ENCODE results near the gene SPTAN1. TPM values are rescaled to one million over a fixed set of nuclear protein-coding genes. Genes with fewer than 3 reads are reported as not detected.
"Not testable (repeated sequence)": the region's sequence is repeated elsewhere in the genome, so short reads cannot be mapped to it uniquely, and the experiment has no call there.

SPTAN1 gene
- 225 TPM for polyA plus RNA-seq (2013, experiment 1 of 4)
- 235 TPM for polyA plus RNA-seq (2013, experiment 2 of 4)
- polyA plus RNA-seq (2013, experiment 3 of 4) = 159 TPM
- 186 TPM for polyA plus RNA-seq (2013, experiment 4 of 4)

DNA sequence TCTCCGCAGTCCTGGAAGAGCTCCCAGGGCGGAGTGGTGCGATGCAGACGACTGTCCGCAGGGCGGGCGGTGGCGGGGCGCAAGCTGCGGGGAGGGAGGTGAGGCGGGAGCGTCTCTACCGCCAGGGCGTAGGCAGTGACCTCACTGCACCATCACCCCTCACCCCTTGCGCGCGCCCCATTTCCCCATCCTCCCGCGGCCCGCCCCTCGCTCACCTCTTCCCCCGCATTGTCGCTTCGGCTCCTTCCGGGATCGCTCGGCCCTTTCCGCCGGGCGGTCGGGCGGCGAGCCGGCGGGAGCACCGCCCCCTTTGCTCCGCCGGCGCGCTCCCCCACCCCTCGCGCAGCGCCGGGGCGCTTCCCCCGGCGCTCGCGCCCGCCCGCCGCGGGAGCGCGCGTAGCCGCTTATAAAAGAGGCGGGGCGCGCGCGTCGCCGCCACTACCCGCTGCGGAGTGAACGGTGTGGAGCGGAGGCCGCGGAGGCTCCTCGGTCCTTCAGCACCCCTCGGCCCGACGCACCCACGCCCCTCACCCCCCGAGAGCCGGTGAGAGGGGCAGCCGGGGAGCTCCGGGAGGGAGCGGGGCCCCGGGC is at the start of gene SPTAN1:
SPTAN1 (plus strand) TSS at position 435 of the 591 bp plus-strand sequence. CDS start 14,154 bp downstream, outside the sequence.
- no peaks in the 10 kb centered on the region for H3K27me3 ChIP-seq (ENCODE audit: control insufficient read depth, insufficient read depth, low read length, poor library complexity, severe bottlenecking)
- no peaks in the 10 kb centered on the region for H3K9me3 ChIP-seq (ENCODE audit: control insufficient read depth, low read length)
- peak within 1 kb of the TSS; percentile 80 for H3K27ac ChIP-seq (ENCODE audit: insufficient read depth, low read depth, low read length, poor library complexity, severe bottlenecking)
- no peaks in the 10 kb centered on the region for H3K36me3 ChIP-seq (ENCODE audit: control insufficient read depth, insufficient read depth, low read length)
- H3K4me1 ChIP-seq (ENCODE audit: control insufficient read depth, insufficient read depth, low read length) = peaks cover 41% of the 10 kb centered on the region
- H3K4me3 ChIP-seq (ENCODE audit: insufficient read depth, low read depth, low read length) = peak within 1 kb of the TSS; percentile 91
- WGBS, 2 experiments = 0% methylated on average over 81 of the region's 81 CpGs

DNA sequence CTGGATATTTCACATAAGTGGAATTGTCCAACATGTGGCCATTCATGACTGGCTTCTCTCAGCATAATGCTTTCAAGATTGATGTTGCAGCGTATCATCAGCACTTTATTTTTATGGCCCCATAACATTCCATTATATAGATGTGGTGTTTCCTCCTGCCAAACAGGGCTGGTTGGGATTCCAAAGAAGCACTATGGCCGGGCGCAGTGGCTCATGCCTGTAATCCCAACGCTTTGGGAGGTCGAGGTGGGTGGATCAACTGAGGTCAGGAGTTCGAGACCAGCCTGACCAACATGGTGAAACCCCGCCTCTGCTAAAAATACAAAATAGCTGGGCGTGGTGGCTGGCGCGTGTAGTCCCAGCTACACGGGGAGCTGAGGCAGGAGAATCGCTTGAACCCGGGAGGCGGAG is 49.0 kb upstream of the SPTAN1 start:
- not testable (repeated sequence) for H3K36me3 ChIP-seq (ENCODE audit: control insufficient read depth, insufficient read depth, low read length); H3K27me3 ChIP-seq (ENCODE audit: control insufficient read depth, insufficient read depth, low read length, poor library complexity, severe bottlenecking); H3K27ac ChIP-seq (ENCODE audit: insufficient read depth, low read depth, low read length, poor library complexity, severe bottlenecking); H3K9me3 ChIP-seq (ENCODE audit: control insufficient read depth, low read length); H3K4me3 ChIP-seq (ENCODE audit: insufficient read depth, low read depth, low read length); H3K4me1 ChIP-seq (ENCODE audit: control insufficient read depth, insufficient read depth, low read length)
- WGBS, 2 experiments = 88 to 91% methylated on average over 14 of the region's 14 CpGs

DNA sequence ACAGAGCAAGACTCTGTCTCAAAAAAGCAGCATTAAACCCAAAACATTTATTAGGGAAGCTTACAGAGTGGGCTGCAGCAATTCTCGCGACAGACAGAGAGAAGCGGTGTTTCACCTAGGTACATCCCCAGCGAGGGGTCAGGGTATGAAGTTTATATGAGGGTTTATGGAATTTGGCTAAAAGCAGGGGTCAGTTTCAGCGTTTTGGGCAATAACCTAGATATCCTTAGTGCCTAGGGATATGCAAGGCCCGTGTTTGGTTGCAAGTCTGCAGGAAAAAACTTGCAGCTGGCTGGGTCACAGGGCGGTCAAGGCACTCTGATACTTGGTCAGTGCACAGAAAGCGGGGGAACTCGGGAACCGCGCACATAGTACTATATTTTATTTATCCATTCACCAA is 48.5 kb upstream of the SPTAN1 start:
- Histone ChIP-seq H3K9me3 (ENCODE audit: control insufficient read depth, low read length) (no peaks in the 10 kb centered on the region), H3K4me3 (ENCODE audit: insufficient read depth, low read depth, low read length) (peak overlapping the region; percentile 99), H3K27ac (ENCODE audit: insufficient read depth, low read depth, low read length, poor library complexity, severe bottlenecking) (no peak overlapping the region), H3K4me1 (ENCODE audit: control insufficient read depth, insufficient read depth, low read length) (peaks cover 5% of the 10 kb centered on the region), H3K27me3 (ENCODE audit: control insufficient read depth, insufficient read depth, low read length, poor library complexity, severe bottlenecking) (no peaks in the 10 kb centered on the region), H3K36me3 (ENCODE audit: control insufficient read depth, insufficient read depth, low read length) (no peaks in the 10 kb centered on the region)
- 80 to 81% methylated on average over 11 of the region's 11 CpGs for WGBS, 2 experiments

DNA sequence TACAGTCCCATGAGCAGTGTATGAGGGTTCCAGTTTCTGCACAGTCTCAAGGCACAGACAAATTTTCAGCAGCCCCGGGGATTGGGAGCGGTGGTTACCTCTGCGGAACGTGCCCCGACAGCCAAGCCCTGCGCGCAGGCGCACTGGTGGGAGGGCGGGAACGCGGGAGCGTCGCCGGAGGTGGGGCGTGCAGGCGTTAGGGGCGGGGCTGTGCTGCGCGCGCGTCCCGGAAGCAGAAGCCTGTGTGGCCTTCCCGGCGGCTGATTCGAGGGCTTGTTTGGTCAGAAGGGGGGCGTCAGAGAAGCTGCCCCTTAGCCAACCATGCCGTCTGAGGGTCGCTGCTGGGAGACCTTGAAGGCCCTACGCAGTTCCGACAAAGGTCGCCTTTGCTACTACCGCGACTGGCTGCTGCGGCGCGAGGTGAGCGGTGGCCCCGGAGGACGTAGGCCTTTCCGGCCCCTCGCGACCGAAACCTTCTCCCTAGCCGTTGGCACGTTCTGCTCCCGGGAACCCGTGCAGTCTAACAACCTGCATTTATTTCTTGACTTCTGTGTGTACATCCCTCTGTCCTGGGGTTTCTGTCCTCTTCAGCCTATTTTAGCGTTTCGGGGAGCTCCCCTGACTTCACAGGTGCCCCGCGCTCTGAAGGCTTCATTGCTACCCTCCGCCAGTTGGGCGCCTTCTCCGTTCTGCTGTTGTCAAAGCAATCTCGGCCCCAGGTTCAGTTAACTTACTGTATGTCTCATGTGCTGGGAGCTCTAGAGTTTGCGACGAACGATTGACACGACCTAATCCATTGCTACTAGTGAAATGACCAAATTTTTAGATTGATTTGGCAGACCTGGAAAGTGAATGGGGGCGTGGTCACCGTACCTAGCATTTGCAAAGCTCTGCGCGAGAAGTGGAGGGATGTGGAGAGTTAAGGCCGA is 47.6 kb upstream of the SPTAN1 start, which contains the start of gene GLE1:
GLE1 (plus strand) TSS at position 235 of the 929 bp plus-strand sequence; CDS start at position 322, 87 bp downstream.
- WGBS, 2 experiments = 1% methylated on average over 64 of the region's 64 CpGs
- Histone ChIP-seq H3K4me1 (ENCODE audit: control insufficient read depth, insufficient read depth, low read length) (peaks cover 5% of the 10 kb centered on the region), H3K36me3 (ENCODE audit: control insufficient read depth, insufficient read depth, low read length) (no peaks in the 10 kb centered on the region), H3K9me3 (ENCODE audit: control insufficient read depth, low read length) (no peaks in the 10 kb centered on the region), H3K27me3 (ENCODE audit: control insufficient read depth, insufficient read depth, low read length, poor library complexity, severe bottlenecking) (no peaks in the 10 kb centered on the region), H3K27ac (ENCODE audit: insufficient read depth, low read depth, low read length, poor library complexity, severe bottlenecking) (no peak within 1 kb of the TSS), H3K4me3 (ENCODE audit: insufficient read depth, low read depth, low read length) (peak within 1 kb of the TSS; percentile 99)

DNA sequence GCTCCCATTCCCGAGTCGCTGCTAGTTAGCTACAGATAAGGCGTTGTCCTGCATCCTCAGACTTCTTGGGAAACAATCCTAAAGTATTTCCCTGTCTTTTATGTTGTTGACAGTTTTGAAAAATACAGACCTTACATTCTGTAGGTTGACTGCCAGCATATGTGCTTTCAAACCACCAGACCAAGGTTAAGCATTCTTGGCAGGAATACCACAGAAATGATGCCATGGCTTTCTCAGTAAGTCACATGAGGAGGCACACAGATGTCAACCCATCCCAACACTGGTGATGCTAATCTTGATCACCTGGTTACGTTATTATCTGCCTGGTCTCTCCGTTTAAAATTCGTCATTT is 47.0 kb upstream of the SPTAN1 start:
- Histone ChIP-seq H3K27me3 (ENCODE audit: control insufficient read depth, insufficient read depth, low read length, poor library complexity, severe bottlenecking) (no peaks in the 10 kb centered on the region), H3K36me3 (ENCODE audit: control insufficient read depth, insufficient read depth, low read length) (no peaks in the 10 kb centered on the region), H3K4me3 (ENCODE audit: insufficient read depth, low read depth, low read length) (peak overlapping the region; percentile 99), H3K27ac (ENCODE audit: insufficient read depth, low read depth, low read length, poor library complexity, severe bottlenecking) (no peak overlapping the region), H3K9me3 (ENCODE audit: control insufficient read depth, low read length) (no peaks in the 10 kb centered on the region), H3K4me1 (ENCODE audit: control insufficient read depth, insufficient read depth, low read length) (peaks cover 5% of the 10 kb centered on the region)
- WGBS, 2 experiments = 47 to 49% methylated on average over 6 of the region's 6 CpGs

DNA sequence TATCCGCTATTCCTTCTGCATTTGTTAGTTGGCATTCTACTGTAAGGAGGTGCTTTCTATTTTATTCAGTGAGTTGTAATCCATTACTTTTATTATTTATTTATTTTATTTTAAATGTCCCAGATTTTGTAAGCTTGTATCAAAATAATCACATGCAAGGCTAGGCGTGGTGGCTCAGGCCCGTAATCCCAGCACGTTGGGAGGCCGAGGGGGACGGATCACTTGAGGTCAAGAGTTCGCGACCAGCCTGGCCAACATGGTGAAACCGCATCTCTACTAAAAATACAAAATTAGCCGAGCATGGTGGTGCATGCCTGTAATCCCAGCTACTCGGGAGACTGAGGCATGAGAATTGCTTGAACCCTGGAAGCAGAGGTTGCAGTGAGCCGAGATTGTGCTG is 46.5 kb upstream of the SPTAN1 start:
- not testable (repeated sequence) for H3K4me3 ChIP-seq (ENCODE audit: insufficient read depth, low read depth, low read length); H3K36me3 ChIP-seq (ENCODE audit: control insufficient read depth, insufficient read depth, low read length); H3K4me1 ChIP-seq (ENCODE audit: control insufficient read depth, insufficient read depth, low read length); H3K27me3 ChIP-seq (ENCODE audit: control insufficient read depth, insufficient read depth, low read length, poor library complexity, severe bottlenecking); H3K9me3 ChIP-seq (ENCODE audit: control insufficient read depth, low read length); H3K27ac ChIP-seq (ENCODE audit: insufficient read depth, low read depth, low read length, poor library complexity, severe bottlenecking)
- WGBS, 2 experiments = 91 to 93% methylated on average over 11 to 12 of the region's 12 CpGs

DNA sequence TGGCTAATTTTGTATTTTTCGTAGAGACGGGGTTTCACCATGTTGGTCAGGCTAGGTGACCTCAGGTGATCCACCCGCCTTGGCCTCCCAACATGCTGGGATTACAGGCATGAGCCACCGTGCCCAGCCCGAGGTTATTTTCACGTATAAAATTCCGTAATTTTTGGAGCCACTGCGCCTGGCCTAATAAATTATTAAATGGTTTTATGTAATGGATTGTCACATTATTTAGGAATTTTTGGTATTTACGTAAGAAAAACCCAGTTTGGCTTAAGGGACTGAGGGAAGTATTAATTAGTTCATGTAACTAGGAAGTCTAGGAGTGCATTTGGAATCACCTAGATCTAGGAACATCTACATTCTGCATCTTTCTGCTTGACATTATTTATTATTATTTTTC is 39.6 kb upstream of the SPTAN1 start:
- Histone ChIP-seq H3K27ac (ENCODE audit: insufficient read depth, low read depth, low read length, poor library complexity, severe bottlenecking) (no peak overlapping the region), H3K36me3 (ENCODE audit: control insufficient read depth, insufficient read depth, low read length) (peaks cover 10% of the 10 kb centered on the region), H3K4me3 (ENCODE audit: insufficient read depth, low read depth, low read length) (no peak overlapping the region), H3K27me3 (ENCODE audit: control insufficient read depth, insufficient read depth, low read length, poor library complexity, severe bottlenecking) (no peaks in the 10 kb centered on the region), H3K4me1 (ENCODE audit: control insufficient read depth, insufficient read depth, low read length) (no peaks in the 10 kb centered on the region), H3K9me3 (ENCODE audit: control insufficient read depth, low read length) (no peaks in the 10 kb centered on the region)
- 94 to 95% methylated on average over 9 of the region's 9 CpGs for WGBS, 2 experiments

DNA sequence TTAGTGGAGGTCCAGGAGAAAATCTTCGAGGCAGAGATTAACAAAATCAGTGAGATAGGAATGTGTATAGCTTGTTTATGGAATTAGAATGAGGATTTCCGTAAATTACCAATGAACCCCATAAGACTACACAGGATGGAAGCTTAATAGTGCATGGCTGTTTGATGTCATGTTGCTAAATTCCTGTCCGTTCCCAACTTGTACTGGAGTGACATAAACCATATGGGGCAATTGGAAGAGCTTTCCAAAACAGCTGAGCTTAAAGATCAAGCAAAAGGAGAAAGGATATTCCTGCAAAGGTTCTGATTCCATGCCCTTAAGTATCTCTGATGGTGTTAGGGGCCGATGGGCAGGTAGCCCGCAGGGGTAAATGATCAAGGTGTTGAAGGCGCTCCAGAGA is 30.4 kb upstream of the SPTAN1 start:
- Histone ChIP-seq H3K4me3 (ENCODE audit: insufficient read depth, low read depth, low read length) (no peak overlapping the region), H3K4me1 (ENCODE audit: control insufficient read depth, insufficient read depth, low read length) (peaks cover 13% of the 10 kb centered on the region), H3K9me3 (ENCODE audit: control insufficient read depth, low read length) (no peaks in the 10 kb centered on the region), H3K27ac (ENCODE audit: insufficient read depth, low read depth, low read length, poor library complexity, severe bottlenecking) (no peak overlapping the region), H3K36me3 (ENCODE audit: control insufficient read depth, insufficient read depth, low read length) (peaks cover 5% of the 10 kb centered on the region), H3K27me3 (ENCODE audit: control insufficient read depth, insufficient read depth, low read length, poor library complexity, severe bottlenecking) (no peaks in the 10 kb centered on the region)
- WGBS, 2 experiments = 96 to 97% methylated on average over 6 of the region's 6 CpGs

DNA sequence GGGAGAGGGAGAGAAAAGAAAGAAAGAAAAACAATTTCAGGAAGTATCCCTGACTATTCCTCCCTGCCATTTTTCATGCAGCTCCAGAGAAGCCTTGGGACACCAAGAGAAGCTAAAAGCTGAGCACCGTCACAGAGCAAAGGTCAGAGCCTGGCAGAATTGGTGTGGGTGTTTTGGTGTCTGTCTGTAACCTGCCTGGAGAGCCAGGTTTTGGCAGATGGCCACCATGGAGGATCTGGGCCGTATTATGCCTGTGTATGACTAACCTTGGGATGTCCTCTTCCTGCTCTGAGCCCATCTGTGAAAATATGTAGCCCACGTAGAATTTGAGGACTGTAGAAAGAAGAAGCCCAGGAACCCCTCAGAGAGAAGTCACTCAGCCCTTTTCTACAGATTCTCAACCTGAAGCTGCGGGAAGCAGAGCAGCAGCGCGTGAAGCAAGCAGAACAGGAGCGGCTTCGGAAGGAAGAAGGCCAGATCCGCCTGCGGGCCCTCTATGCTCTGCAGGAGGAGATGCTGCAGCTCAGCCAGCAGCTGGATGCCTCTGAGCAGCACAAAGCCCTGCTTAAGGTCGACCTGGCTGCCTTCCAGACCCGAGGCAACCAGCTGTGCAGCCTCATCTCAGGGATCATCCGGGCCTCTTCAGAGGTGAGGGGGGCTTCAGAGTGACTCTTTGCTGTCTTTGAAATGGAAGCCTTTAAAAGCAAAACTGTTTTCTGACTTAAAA is 29.0 kb upstream of the SPTAN1 start:
- no peak overlapping the region for H3K4me3 ChIP-seq (ENCODE audit: insufficient read depth, low read depth, low read length)
- WGBS, 2 experiments = 33 to 39% methylated on average over 13 of the region's 13 CpGs
- peak overlapping the region; percentile 76 for H3K27ac ChIP-seq (ENCODE audit: insufficient read depth, low read depth, low read length, poor library complexity, severe bottlenecking)
- H3K4me1 ChIP-seq (ENCODE audit: control insufficient read depth, insufficient read depth, low read length) = peaks cover 13% of the 10 kb centered on the region
- H3K36me3 ChIP-seq (ENCODE audit: control insufficient read depth, insufficient read depth, low read length) = peaks cover 10% of the 10 kb centered on the region
- H3K9me3 ChIP-seq (ENCODE audit: control insufficient read depth, low read length) = no peaks in the 10 kb centered on the region
- no peaks in the 10 kb centered on the region for H3K27me3 ChIP-seq (ENCODE audit: control insufficient read depth, insufficient read depth, low read length, poor library complexity, severe bottlenecking)

DNA sequence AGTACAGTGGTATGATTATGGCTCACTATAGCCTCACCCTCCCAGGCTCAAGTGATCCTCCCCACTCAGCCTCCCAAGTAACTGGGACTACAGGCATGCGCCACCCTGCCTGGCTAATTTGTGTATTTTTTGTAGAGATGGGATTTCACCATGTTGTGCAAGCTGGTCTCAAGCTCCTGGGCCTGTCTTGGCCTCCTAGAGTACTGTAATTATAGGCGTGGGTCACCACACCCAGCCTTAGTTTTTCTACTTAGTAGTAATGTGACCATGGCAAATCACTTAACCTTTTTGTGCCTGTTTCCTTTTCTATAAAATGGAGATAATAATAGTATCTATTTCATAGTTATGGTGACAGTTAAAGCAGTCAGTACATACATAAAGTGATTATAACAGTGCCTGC is 25.7 kb upstream of the SPTAN1 start:
- Histone ChIP-seq H3K4me3 (ENCODE audit: insufficient read depth, low read depth, low read length) (no peak overlapping the region), H3K36me3 (ENCODE audit: control insufficient read depth, insufficient read depth, low read length) (peaks cover 10% of the 10 kb centered on the region), H3K9me3 (ENCODE audit: control insufficient read depth, low read length) (no peaks in the 10 kb centered on the region), H3K27me3 (ENCODE audit: control insufficient read depth, insufficient read depth, low read length, poor library complexity, severe bottlenecking) (no peaks in the 10 kb centered on the region), H3K27ac (ENCODE audit: insufficient read depth, low read depth, low read length, poor library complexity, severe bottlenecking) (no peak overlapping the region), H3K4me1 (ENCODE audit: control insufficient read depth, insufficient read depth, low read length) (peaks cover 13% of the 10 kb centered on the region)
- 90 to 100% methylated on average over 2 of the region's 2 CpGs for WGBS, 2 experiments

Data from ectodermal cell (in vitro differentiated cells).